Effector memory CD8-positive, alpha-beta T cell (primary cell): ENCODE measurements around the gene NOXA1.
"Not testable (repeated sequence)": the region's sequence is repeated elsewhere in the genome, so short reads cannot be mapped to it uniquely, and the experiment has no call there.

ENCODE experiments used
- ATAC-seq: fragments of 150-1000 bp; cut with Tn5 transposase; replicated peaks from 2 replicates; pipeline ENCODE4 v1.10.0; 2021; ENCODE audit warnings: mild to moderate bottlenecking, moderate library complexity
- DNase-seq, 3 experiments: peaks; one replicate each; pipeline ENCODE4 v3.0.0; 2021
- H3K27ac Mint-ChIP-seq, 2 donors: one replicate each; pipeline ENCODE4 v1.8.0; 2022; ENCODE audit warnings: mild to moderate bottlenecking in 2 of 2, mixed read lengths in 2 of 2, moderate library complexity in 2 of 2
- H3K27me3 Mint-ChIP-seq, 2 donors: one replicate each; pipeline ENCODE4 v1.8.0; 2022; ENCODE audit warnings: mixed read lengths in 2 of 2
- H3K36me3 Mint-ChIP-seq: one replicate; pipeline ENCODE4 v1.8.0; 2022; ENCODE audit warnings: mild to moderate bottlenecking, moderate library complexity, mixed read lengths; ENCODE audit not compliant: insufficient read depth
- H3K4me1 Mint-ChIP-seq, 2 donors: one replicate each; pipeline ENCODE4 v1.8.0; 2022; ENCODE audit warnings: low read depth in 2 of 2, mixed read lengths in 2 of 2
- H3K4me3 Mint-ChIP-seq, 2 donors: one replicate each; pipeline ENCODE4 v1.8.0; 2022; ENCODE audit warnings: mild to moderate bottlenecking in 2 of 2, mixed read lengths in 2 of 2, moderate library complexity in 2 of 2
- H3K9me3 Mint-ChIP-seq, 2 donors: one replicate each; pipeline ENCODE4 v1.8.0; 2022; ENCODE audit warnings: mixed read lengths in 2 of 2

Gene NOXA1

DNA sequence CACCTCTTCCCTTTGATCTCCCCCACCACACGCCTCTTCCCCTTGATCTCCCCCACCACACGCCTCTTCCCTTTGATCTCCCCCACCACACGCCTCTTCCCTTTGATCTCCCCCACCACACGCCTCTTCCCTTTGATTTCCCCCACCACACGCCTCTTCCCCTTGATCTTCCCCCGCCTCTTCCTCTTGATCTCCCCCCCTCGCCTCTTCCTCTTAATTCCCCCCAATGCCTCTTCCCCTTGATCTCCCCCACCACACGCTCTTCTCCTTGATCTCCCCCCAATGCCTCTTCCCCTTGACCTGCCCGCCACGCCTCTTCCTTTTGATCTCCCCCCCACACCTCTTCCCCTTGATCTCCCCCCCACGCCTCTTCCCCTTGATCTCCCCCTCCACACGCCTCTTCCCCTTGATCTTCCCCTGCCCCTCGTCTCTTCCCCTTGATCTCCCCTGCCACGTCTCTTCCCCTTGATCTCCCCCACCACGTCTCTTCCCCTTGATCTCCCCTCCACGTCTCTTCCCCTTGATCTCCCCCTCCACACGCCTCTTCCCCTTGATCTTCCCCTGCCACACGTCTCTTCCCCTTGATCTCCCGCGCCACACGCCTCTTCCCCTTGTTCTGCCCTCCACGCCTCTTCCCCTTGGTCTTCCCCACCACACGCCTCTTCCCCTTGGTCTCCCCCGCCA lies 27.5 kb downstream of the NOXA1 start:
- Mint-ChIP-seq H3K27ac (peak overlapping the region; percentile 65 to 97), H3K4me3 (peak overlapping the region; percentile 65 to 71), H3K36me3 (peaks cover 50% of the 10 kb centered on the region), H3K4me1 (peaks cover 19 to 26% of the 10 kb centered on the region in 2 donors)
- DNase-seq = peak in 2 of 3 experiments; percentile 44 to 65
- ATAC-seq = peak; percentile 36
- not testable (repeated sequence) for H3K27me3 Mint-ChIP-seq, H3K9me3 Mint-ChIP-seq

GRCh38 chr9:137451264-137452005 lies 28.2 kb downstream of the NOXA1 start:
- peak overlapping the region; percentile 71 to 74 for H3K4me3 Mint-ChIP-seq

GRCh38 chr9:137452006-137452760 lies 29.0 kb downstream of the NOXA1 start:
- H3K27me3 Mint-ChIP-seq = no peaks in the 10 kb centered on the region
- no peak for DNase-seq
- H3K36me3 Mint-ChIP-seq = peaks cover 44% of the 10 kb centered on the region
- H3K9me3 Mint-ChIP-seq = no peaks in the 10 kb centered on the region
- peak overlapping the region; percentile 66 to 74 for H3K4me3 Mint-ChIP-seq
- H3K4me1 Mint-ChIP-seq = peaks cover 21 to 28% of the 10 kb centered on the region in 2 donors
- no peak overlapping the region for H3K27ac Mint-ChIP-seq
- ATAC-seq = no peak

More at GRCh38 chr9:137451264-137452005, 28.2 kb downstream of the NOXA1 start:
- Mint-ChIP-seq H3K36me3 (peaks cover 44% of the 10 kb centered on the region), H3K4me1 (peaks cover 23 to 32% of the 10 kb centered on the region in 2 donors), H3K27ac (peak overlapping the region; percentile 65 to 97)
- not testable (repeated sequence) for H3K9me3 Mint-ChIP-seq, ATAC-seq, DNase-seq, H3K27me3 Mint-ChIP-seq

GRCh38 chr9:137452761-137453642 lies 29.8 kb downstream of the NOXA1 start:
- Mint-ChIP-seq H3K4me1 (peaks cover 18 to 28% of the 10 kb centered on the region in 2 donors), H3K36me3 (peaks cover 42% of the 10 kb centered on the region), H3K9me3 (no peaks in the 10 kb centered on the region), H3K27me3 (no peaks in the 10 kb centered on the region), H3K27ac (no peak overlapping the region), H3K4me3 (peak overlapping the region; percentile 66 to 74)
- no peak for DNase-seq
- ATAC-seq = no peak

DNA sequence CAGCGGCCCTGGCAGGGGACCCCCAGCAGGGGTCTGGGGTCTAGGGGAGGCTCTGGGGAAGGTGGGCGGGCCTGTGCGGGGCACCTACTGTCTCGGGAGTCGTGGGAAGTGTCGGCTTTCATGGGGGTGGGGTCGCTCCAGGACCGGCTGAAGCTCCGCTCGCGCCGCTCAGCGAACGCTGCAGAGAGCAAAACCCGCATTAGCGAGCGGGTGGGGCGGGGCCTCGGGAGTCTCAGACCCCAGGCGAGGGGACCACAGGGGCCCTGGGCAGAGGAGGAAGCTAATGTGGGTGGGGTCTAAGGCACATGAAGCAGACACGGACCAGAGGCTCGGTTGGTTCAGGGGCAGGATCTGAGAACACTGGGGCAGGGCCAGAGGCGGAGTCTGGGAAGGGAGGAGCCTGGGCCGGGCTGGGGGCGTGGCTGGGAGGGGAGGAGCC lies 30.5 kb downstream of the NOXA1 start:
- Mint-ChIP-seq H3K4me1 (peaks cover 18 to 28% of the 10 kb centered on the region in 2 donors), H3K27ac (no peak overlapping the region), H3K36me3 (peaks cover 38% of the 10 kb centered on the region), H3K27me3 (no peaks in the 10 kb centered on the region), H3K9me3 (no peaks in the 10 kb centered on the region), H3K4me3 (peak overlapping the region; percentile 27 to 29)
- ATAC-seq (peak; percentile 37), DNase-seq (peak in 1 of 3 experiments; percentile 48)

DNA sequence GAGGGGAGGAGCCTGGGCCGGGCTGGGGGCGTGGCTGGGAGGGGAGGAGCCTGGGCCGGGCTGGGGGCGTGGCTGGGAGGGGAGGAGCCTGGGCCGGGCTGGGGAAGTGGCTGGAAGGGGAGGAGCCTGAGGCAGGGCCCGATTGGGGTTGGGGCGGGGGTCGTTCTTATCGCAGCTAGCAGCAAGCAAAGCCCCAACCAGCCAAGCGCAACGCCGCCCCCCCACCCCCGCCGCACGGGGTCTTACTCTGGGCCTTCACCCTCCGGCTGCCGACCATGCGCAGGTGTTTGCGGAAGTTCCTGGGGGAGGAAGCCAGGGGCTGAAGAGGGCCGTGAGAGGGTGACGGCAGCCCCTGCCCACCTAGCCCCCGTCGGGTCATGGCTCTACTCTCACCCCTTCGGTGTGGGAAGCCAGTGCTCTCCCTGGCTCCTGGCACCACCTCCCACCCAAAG lies 31.0 kb downstream of the NOXA1 start:
- DNase-seq (no peak), ATAC-seq (no peak)
- no peak overlapping the region for H3K27ac Mint-ChIP-seq

GRCh38 chr9:137454597-137455358 lies 31.6 kb downstream of the NOXA1 start:
- Mint-ChIP-seq H3K36me3 (peaks cover 29% of the 10 kb centered on the region), H3K4me1 (peaks cover 17 to 30% of the 10 kb centered on the region in 2 donors), H3K27ac (no peak overlapping the region), H3K4me3 (peak overlapping the region in 1 of 2 donors; percentile 68), H3K9me3 (no peaks in the 10 kb centered on the region), H3K27me3 (no peaks in the 10 kb centered on the region)
- no peak for ATAC-seq
- DNase-seq = no peak

More for the DNA sequence above, 31.0 kb downstream of the NOXA1 start:
- no peaks in the 10 kb centered on the region for H3K27me3 Mint-ChIP-seq
- peaks cover 18 to 28% of the 10 kb centered on the region in 2 donors for H3K4me1 Mint-ChIP-seq
- no peaks in the 10 kb centered on the region for H3K9me3 Mint-ChIP-seq
- peaks cover 34% of the 10 kb centered on the region for H3K36me3 Mint-ChIP-seq
- peak overlapping the region in 1 of 2 donors; percentile 68 for H3K4me3 Mint-ChIP-seq

- no peak overlapping the region for H3K27ac Mint-ChIP-seq
- H3K9me3 Mint-ChIP-seq = no peaks in the 10 kb centered on the region
- H3K4me1 Mint-ChIP-seq = peaks cover 14 to 31% of the 10 kb centered on the region in 2 donors
Observed at GRCh38 chr9:137455359-137455991, 32.3 kb downstream of the NOXA1 start.

DNA sequence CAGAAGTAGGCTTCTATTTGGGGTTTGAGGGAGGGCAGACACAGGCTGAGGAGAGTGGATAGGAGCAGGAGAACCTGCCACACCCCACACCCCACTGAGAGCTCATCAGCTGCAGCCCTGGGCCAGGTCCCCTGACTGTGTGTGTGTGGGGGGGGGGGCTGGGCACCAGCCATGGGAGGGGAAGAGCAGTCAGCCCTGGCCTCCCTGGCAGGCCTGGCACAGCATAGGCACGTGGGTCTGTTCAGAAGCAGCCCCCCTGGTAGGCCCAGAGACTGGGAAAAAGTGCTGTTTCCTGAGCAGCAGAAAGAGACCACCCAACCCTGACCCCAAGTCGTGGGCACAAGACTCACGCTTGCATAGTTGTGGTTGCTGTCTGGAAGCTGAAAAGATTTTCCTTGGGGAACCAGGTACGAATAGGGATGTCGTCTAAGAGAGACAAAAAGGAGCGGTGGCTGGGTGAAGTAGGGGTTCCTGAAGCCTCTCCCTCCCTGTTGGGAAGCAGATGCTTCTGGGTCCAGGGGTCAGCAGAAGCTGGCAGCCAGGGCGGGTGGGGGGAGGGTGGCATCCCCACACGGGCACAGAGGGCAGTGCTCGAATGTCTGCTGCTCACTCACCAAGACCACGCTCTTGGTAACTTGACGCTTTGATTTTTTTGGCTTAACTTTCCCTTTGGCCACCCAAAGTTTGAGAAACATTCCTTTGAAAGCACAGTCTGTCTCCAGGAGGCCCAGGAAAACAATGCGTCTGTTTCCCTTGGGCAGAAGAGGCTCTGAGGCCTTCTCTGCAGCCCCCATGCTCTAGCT lies 33.1 kb downstream of the NOXA1 start:
- DNase-seq (no peak), ATAC-seq (no peak)
- Mint-ChIP-seq H3K9me3 (no peaks in the 10 kb centered on the region), H3K4me3 (peak overlapping the region in 1 of 2 donors; percentile 6), H3K36me3 (peaks cover 17% of the 10 kb centered on the region), H3K4me1 (peaks cover 21 to 28% of the 10 kb centered on the region in 2 donors), H3K27ac (no peak overlapping the region), H3K27me3 (no peaks in the 10 kb centered on the region)

More at GRCh38 chr9:137455359-137455991, 32.3 kb downstream of the NOXA1 start:
- DNase-seq (no peak), ATAC-seq (no peak)
- H3K27me3 Mint-ChIP-seq = no peaks in the 10 kb centered on the region
- peaks cover 22% of the 10 kb centered on the region for H3K36me3 Mint-ChIP-seq
- H3K4me3 Mint-ChIP-seq = no peak overlapping the region

DNA sequence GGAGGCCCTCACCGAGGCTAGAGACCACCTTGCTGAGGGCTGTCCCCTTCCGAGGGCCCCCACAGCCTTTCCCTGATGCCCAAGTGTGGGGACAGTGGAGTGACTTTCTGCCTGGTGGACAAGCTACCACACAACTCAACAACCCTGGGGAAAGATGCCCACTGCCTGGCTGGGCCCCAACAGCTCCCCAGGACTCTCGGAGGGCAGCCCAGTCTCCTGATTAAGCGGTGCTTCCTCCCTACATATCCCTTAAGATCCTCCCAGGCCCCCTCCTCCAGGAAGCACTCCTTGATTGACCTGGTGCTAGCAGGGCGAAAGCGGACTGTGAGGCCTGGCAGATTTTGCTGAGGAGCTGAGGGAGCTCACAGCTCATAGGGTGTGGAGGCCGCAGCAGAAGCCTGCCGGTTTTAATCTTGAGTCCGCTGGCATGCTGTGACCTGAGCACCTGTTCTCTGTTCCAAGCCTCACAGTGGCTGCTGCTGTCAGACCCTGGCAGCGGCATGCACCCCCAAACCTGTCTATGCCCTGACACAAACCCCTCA lies 33.7 kb downstream of the NOXA1 start:
- Mint-ChIP-seq H3K4me3 (no peak overlapping the region), H3K4me1 (peaks cover 22% of the 10 kb centered on the region in 2 donors), H3K36me3 (peaks cover 14% of the 10 kb centered on the region), H3K9me3 (no peaks in the 10 kb centered on the region), H3K27me3 (no peaks in the 10 kb centered on the region), H3K27ac (no peak overlapping the region)
- ATAC-seq (no peak), DNase-seq (no peak)
